ENCODE results near the gene GNG3. TPM values are rescaled to one million over a fixed set of nuclear protein-coding genes. Genes with fewer than 3 reads are reported as not detected.

Gene GNG3
- total RNA-seq: not detected
- polyA plus RNA-seq: 0.57 TPM
- long read RNA-seq, donor 1, partial matches to known transcripts: 0 of 3 reads
- long read RNA-seq, donor 1, other reads (novel, unspliced or antisense): 3 of 3 reads
- long read RNA-seq, donor 2: 0 reads
- long read RNA-seq, donor 3: 0 reads
- long read RNA-seq, donor 4, partial matches to known transcripts: 0 of 1 reads
- long read RNA-seq, donor 4, other reads (novel, unspliced or antisense): 1 of 1 reads

GRCh38 chr11:62707277-62707861 lies at the start of gene GNG3, which contains the start of gene BSCL2:
TSS of gene GNG3 (plus strand) at chr11:62707676. CDS start at chr11:62708296, 620 bp downstream.
TSS of gene BSCL2 (minus strand) at chr11:62707424. CDS start at chr11:62707195, 229 bp downstream.
- intact Hi-C loops (cut with DNase I): no loop called here
- no peaks in the 10 kb centered on the region for H3K9me3 ChIP-seq (ENCODE audit: control insufficient read depth, low read length)
- no peaks in the 10 kb centered on the region for H3K27me3 ChIP-seq (ENCODE audit: control insufficient read depth, insufficient read depth)
- WGBS: 77% methylated on average over 10 of the region's 10 CpGs
- peak within 1 kb of the TSS; percentile 89 for H3K4me3 ChIP-seq (ENCODE audit: low read length)
- peak within 1 kb of the TSS; percentile 99 for H3K27ac ChIP-seq (ENCODE audit: low read length)
- ATAC-seq (no peak), DNase-seq (peak in 2 of 3 donors; percentile 63 to 72)
- peaks cover 15% of the 10 kb centered on the region for H3K4me1 ChIP-seq (ENCODE audit: control insufficient read depth, insufficient read depth, low read length)

- DNase-seq (no peak), ATAC-seq (peak; percentile 25 to 39)
- intact Hi-C loops (cut with DNase I): no loop called here
- Histone ChIP-seq H3K27me3 (ENCODE audit: control insufficient read depth, insufficient read depth) (no peaks in the 10 kb centered on the region), H3K27ac (ENCODE audit: low read length) (peak overlapping the region; percentile 91), H3K4me1 (ENCODE audit: control insufficient read depth, insufficient read depth, low read length) (peaks cover 9% of the 10 kb centered on the region), H3K9me3 (ENCODE audit: control insufficient read depth, low read length) (no peaks in the 10 kb centered on the region), H3K4me3 (ENCODE audit: low read length) (peak overlapping the region; percentile 89)
- WGBS: 3% methylated on average over 36 of the region's 36 CpGs
These were observed 42.9 kb upstream of the GNG3 start for GRCh38 chr11:62664405-62665074.

GRCh38 chr11:62665075-62665598 lies 42.3 kb upstream of the GNG3 start, which contains the start of the genes C11orf98 and CSKMT:
TSS of gene C11orf98 (minus strand) at chr11:62665210. CDS start at chr11:62665169, 41 bp downstream.
TSS of gene CSKMT (plus strand) at chr11:62665312. CDS start at chr11:62665880, 568 bp downstream.
- Histone ChIP-seq H3K4me1 (ENCODE audit: control insufficient read depth, insufficient read depth, low read length) (peaks cover 9% of the 10 kb centered on the region), H3K9me3 (ENCODE audit: control insufficient read depth, low read length) (no peaks in the 10 kb centered on the region), H3K4me3 (ENCODE audit: low read length) (peak within 1 kb of the TSS; percentile 89), H3K27ac (ENCODE audit: low read length) (peak within 1 kb of the TSS; percentile 97), H3K27me3 (ENCODE audit: control insufficient read depth, insufficient read depth) (no peaks in the 10 kb centered on the region)
- DNase-seq (peak; percentile 96 to 97 (median 97)), ATAC-seq (peak; percentile 97 to 98)
- under 1% methylated on average over 47 of the region's 47 CpGs for WGBS
- intact Hi-C loops (cut with DNase I): no loop called here

GRCh38 chr11:62665599-62666258 lies 41.7 kb upstream of the GNG3 start:
- Histone ChIP-seq H3K9me3 (ENCODE audit: control insufficient read depth, low read length) (no peaks in the 10 kb centered on the region), H3K27ac (ENCODE audit: low read length) (peak overlapping the region; percentile 97), H3K4me1 (ENCODE audit: control insufficient read depth, insufficient read depth, low read length) (peaks cover 9% of the 10 kb centered on the region), H3K27me3 (ENCODE audit: control insufficient read depth, insufficient read depth) (no peaks in the 10 kb centered on the region), H3K4me3 (ENCODE audit: low read length) (peak overlapping the region; percentile 89)
- 3% methylated on average over 39 of the region's 39 CpGs for WGBS
- intact Hi-C loops (cut with DNase I): no loop called here
- peak; percentile 59 to 62 for ATAC-seq
- peak; percentile 50 to 84 (median 84) for DNase-seq

- intact Hi-C loops (cut with DNase I): no loop called here
- DNase-seq: peak in 1 of 3 donors; percentile 54
- Histone ChIP-seq H3K9me3 (ENCODE audit: control insufficient read depth, low read length) (no peaks in the 10 kb centered on the region), H3K27me3 (ENCODE audit: control insufficient read depth, insufficient read depth) (no peaks in the 10 kb centered on the region), H3K27ac (ENCODE audit: low read length) (peak overlapping the region; percentile 63), H3K4me1 (ENCODE audit: control insufficient read depth, insufficient read depth, low read length) (peaks cover 9% of the 10 kb centered on the region), H3K4me3 (ENCODE audit: low read length) (peak overlapping the region; percentile 89)
- no peak for ATAC-seq
- WGBS: 46% methylated on average over 16 of the region's 16 CpGs
These were observed 41.1 kb upstream of the GNG3 start for GRCh38 chr11:62666259-62666926.

GRCh38 chr11:62667460-62667859 lies 40.0 kb upstream of the GNG3 start:
- no peak for ATAC-seq
- H3K27me3 ChIP-seq (ENCODE audit: control insufficient read depth, insufficient read depth): no peaks in the 10 kb centered on the region
- 79% methylated on average over 2 of the region's 2 CpGs for WGBS
- H3K9me3 ChIP-seq (ENCODE audit: control insufficient read depth, low read length): no peaks in the 10 kb centered on the region
- no peak overlapping the region for H3K4me3 ChIP-seq (ENCODE audit: low read length)
- intact Hi-C loops (cut with DNase I): no loop called here
- no peak overlapping the region for H3K27ac ChIP-seq (ENCODE audit: low read length)
- no peak for DNase-seq
- peaks cover 9% of the 10 kb centered on the region for H3K4me1 ChIP-seq (ENCODE audit: control insufficient read depth, insufficient read depth, low read length)

- H3K27ac ChIP-seq (ENCODE audit: low read length): no peak overlapping the region
- DNase-seq (no peak), ATAC-seq (no peak)
- no peaks in the 10 kb centered on the region for H3K27me3 ChIP-seq (ENCODE audit: control insufficient read depth, insufficient read depth)
- intact Hi-C loops (cut with DNase I): no loop called here
- no peaks in the 10 kb centered on the region for H3K9me3 ChIP-seq (ENCODE audit: control insufficient read depth, low read length)
- 76% methylated on average over 4 of the region's 4 CpGs for WGBS
- H3K4me1 ChIP-seq (ENCODE audit: control insufficient read depth, insufficient read depth, low read length): peaks cover 9% of the 10 kb centered on the region
- no peak overlapping the region for H3K4me3 ChIP-seq (ENCODE audit: low read length)
These were observed 37.9 kb upstream of the GNG3 start for GRCh38 chr11:62669420-62670161.

- peak; percentile 34 to 39 for ATAC-seq
- intact Hi-C loops (cut with DNase I): no loop called here
- peak overlapping the region; percentile 93 for H3K27ac ChIP-seq (ENCODE audit: low read length)
- WGBS: under 1% methylated on average over 17 of the region's 17 CpGs
- DNase-seq: no peak
- H3K4me1 ChIP-seq (ENCODE audit: control insufficient read depth, insufficient read depth, low read length): peaks cover 8% of the 10 kb centered on the region
- H3K27me3 ChIP-seq (ENCODE audit: control insufficient read depth, insufficient read depth): no peaks in the 10 kb centered on the region
- no peaks in the 10 kb centered on the region for H3K9me3 ChIP-seq (ENCODE audit: control insufficient read depth, low read length)
- H3K4me3 ChIP-seq (ENCODE audit: low read length): peak overlapping the region; percentile 72
These were observed 36.3 kb upstream of the GNG3 start for GRCh38 chr11:62671236-62671607.

GRCh38 chr11:62671608-62672389 lies 35.7 kb upstream of the GNG3 start, which contains the start of the genes LBHD1 and UQCC3:
TSS of gene LBHD1 (minus strand) at chr11:62672267. CDS start at chr11:62670031, 2,236 bp downstream.
TSS of gene UQCC3 (plus strand) at chr11:62671673. CDS start at chr11:62671746, 73 bp downstream.
- no peaks in the 10 kb centered on the region for H3K9me3 ChIP-seq (ENCODE audit: control insufficient read depth, low read length)
- ATAC-seq (peak; percentile 88 to 89), DNase-seq (peak; percentile 76 to 89 (median 88))
- H3K4me1 ChIP-seq (ENCODE audit: control insufficient read depth, insufficient read depth, low read length): peaks cover 2% of the 10 kb centered on the region
- WGBS: under 1% methylated on average over 59 of the region's 59 CpGs
- peak within 1 kb of the TSS; percentile 93 for H3K27ac ChIP-seq (ENCODE audit: low read length)
- H3K27me3 ChIP-seq (ENCODE audit: control insufficient read depth, insufficient read depth): no peaks in the 10 kb centered on the region
- peak within 1 kb of the TSS; percentile 72 for H3K4me3 ChIP-seq (ENCODE audit: low read length)
- intact Hi-C loops (cut with DNase I): no loop called here
